ENCODE data around the gene RPP25L.

- TF ChIP-seq CBX3 (IDR thresholded peaks at IDR 0.05; ENCODE audit: borderline replicate concordance, low read depth) = no peak
- no peak for TF ChIP-seq ATF3 (IDR thresholded peaks at IDR 0.05; ENCODE audit: borderline replicate concordance, extremely low read depth, low read depth, low read length)
These were observed 30.8 kb upstream of the RPP25L start for GRCh38 chr9:34642679-34643078.

Data from GM12878 (cell line).